GM23338 (cell line): ENCODE data around the gene VAPB. TPM values are rescaled to one million over a fixed set of nuclear protein-coding genes. Genes with fewer than 3 reads are reported as not detected.
"Not testable (repeated sequence)": the region's sequence is repeated elsewhere in the genome, so short reads cannot be mapped to it uniquely, and the experiment has no call there.

Experiments
- ATAC-seq: fragments of 200-7000 bp; cut with Tn5 transposase; 3 replicates; pipeline ENCODE4 v1.9.1; 2020
- DNase-seq: peaks from one replicate; pipeline ENCODE4 v3.0.0-alpha.2; 2015; ENCODE audit warnings: low spot score
- H2AFZ ChIP-seq: fragments of 200-600 bp; sonication (generic); 2 replicates; pipeline ENCODE4 v1.8.0; 2016; ENCODE audit warnings: antibody characterized with exemption, mild to moderate bottlenecking, moderate library complexity
- H3F3A ChIP-seq: fragments of 200-600 bp; sonication (generic); replicated peaks from 2 replicates; pipeline ENCODE4 v1.8.0; 2017; ENCODE audit warnings: antibody characterized with exemption, mixed run types, low read depth
- H3K27ac ChIP-seq: fragments of 200-600 bp; sonication (generic); 2 replicates; pipeline ENCODE4 v1.6.1; 2016; ENCODE audit warnings: low read depth
- H3K27me3 ChIP-seq: fragments of 200-600 bp; sonication (generic); 2 replicates; pipeline ENCODE4 v1.8.0; 2016; ENCODE audit warnings: mild to moderate bottlenecking, mixed run types, moderate library complexity; ENCODE audit not compliant: insufficient read depth
- H3K36me3 ChIP-seq: fragments of 200-600 bp; sonication (generic); 2 replicates; pipeline ENCODE4 v1.8.0; 2016; ENCODE audit warnings: mild to moderate bottlenecking; ENCODE audit not compliant: insufficient read depth
- H3K4me1 ChIP-seq: fragments of 200-600 bp; sonication (generic); 2 replicates; pipeline ENCODE4 v1.8.0; 2016; ENCODE audit warnings: mild to moderate bottlenecking, moderate library complexity; ENCODE audit not compliant: insufficient read depth
- H3K4me2 ChIP-seq: fragments of 200-600 bp; sonication (generic); 2 replicates; pipeline ENCODE4 v1.7.1; 2017; ENCODE audit warnings: mixed run types
- H3K4me3 ChIP-seq: fragments of 200-600 bp; sonication (generic); 2 replicates; pipeline ENCODE4 v1.6.1; 2016; ENCODE audit warnings: mixed run types
- H3K79me2 ChIP-seq: fragments of 200-600 bp; sonication (generic); replicated peaks from 2 replicates; pipeline ENCODE4 v1.8.0; 2017; ENCODE audit warnings: mild to moderate bottlenecking; ENCODE audit not compliant: insufficient read depth
- H3K9me2 ChIP-seq: fragments of 200-600 bp; sonication (generic); 2 replicates; pipeline ENCODE4 v1.8.0; 2017; ENCODE audit not compliant: insufficient read depth
- H4K20me1 ChIP-seq: fragments of 200-600 bp; sonication (generic); replicated peaks from 2 replicates; pipeline ENCODE4 v1.8.0; 2017; ENCODE audit warnings: mild to moderate bottlenecking; ENCODE audit not compliant: insufficient read depth
- H3K27ac Mint-ChIP-seq: 2 replicates; pipeline ENCODE4 v1.8.0; 2020; ENCODE audit warnings: inconsistent platforms, mild to moderate bottlenecking, moderate library complexity, mixed read lengths
- H3K27me3 Mint-ChIP-seq: 3 replicates; pipeline ENCODE4 v1.8.0; 2022; ENCODE audit warnings: low read depth, mild to moderate bottlenecking, moderate library complexity, mixed read lengths, inconsistent platforms; ENCODE audit not compliant: insufficient read depth, poor library complexity
- H3K36me3 Mint-ChIP-seq: 3 replicates; pipeline ENCODE4 v1.8.0; 2021; ENCODE audit warnings: low read depth, mild to moderate bottlenecking, inconsistent platforms, moderate library complexity, mixed read lengths
- H3K4me1 Mint-ChIP-seq: 3 replicates; pipeline ENCODE4 v1.8.0; 2020; ENCODE audit warnings: mild to moderate bottlenecking, inconsistent platforms, mixed read lengths
- H3K4me3 Mint-ChIP-seq: 3 replicates; pipeline ENCODE4 v1.8.0; 2021; ENCODE audit warnings: moderate library complexity, mild to moderate bottlenecking, inconsistent platforms, mixed read lengths
- H3K9me3 Mint-ChIP-seq: 3 replicates; pipeline ENCODE4 v1.8.0; 2020; ENCODE audit warnings: moderate library complexity, mild to moderate bottlenecking, inconsistent platforms, mixed read lengths
- CREB1 ChIP-seq: fragments of 250-450 bp; sonication (Bioruptor Pico); IDR thresholded peaks from 2 replicates; pipeline ENCODE4 v1.5.0; 2020; ENCODE audit warnings: low read depth, mild to moderate bottlenecking, moderate library complexity
- CTCF ChIP-seq, 2 experiments: fragments of 200-600 bp in 1 of 2; sonication (generic) in 1 of 2; conservative IDR thresholded peaks; 2 replicates each; pipeline versions ENCODE4 v1.5.1 to v1.6.1; 2016 to 2017; ENCODE audit warnings: antibody characterized with exemption in 2 of 2, low read depth in 2 of 2, mild to moderate bottlenecking in 2 of 2, moderate library complexity in 1 of 2
- ETS1 ChIP-seq: IDR thresholded peaks from 2 replicates; pipeline ENCODE4 v1.6.1; 2016; ENCODE audit warnings: antibody characterized with exemption
- EZH2 ChIP-seq: fragments of 200-600 bp; sonication (generic); IDR thresholded peaks from one replicate; pipeline ENCODE4 v1.8.0; 2017; ENCODE audit warnings: antibody characterized with exemption, mild to moderate bottlenecking, low read depth; ENCODE audit not compliant: unreplicated experiment
- EZH2phosphoT487 ChIP-seq: fragments of 200-600 bp; sonication (generic); IDR thresholded peaks from one replicate; pipeline ENCODE4 v1.8.1; 2018; ENCODE audit warnings: antibody characterized with exemption; ENCODE audit not compliant: unreplicated experiment
- JUNB ChIP-seq: IDR thresholded peaks from one replicate; pipeline ENCODE4 v1.6.1; 2016; ENCODE audit warnings: antibody characterized with exemption; ENCODE audit not compliant: unreplicated experiment
- NANOG ChIP-seq: IDR thresholded peaks from 2 replicates; pipeline ENCODE4 v1.6.1; 2016; ENCODE audit warnings: antibody characterized with exemption, borderline replicate concordance
- POLR2AphosphoS5 ChIP-seq: IDR thresholded peaks from 2 replicates; pipeline ENCODE4 v1.6.1; 2016; ENCODE audit warnings: antibody characterized with exemption, low read depth
- STAT1 ChIP-seq: IDR thresholded peaks from one replicate; pipeline ENCODE4 v1.6.1; 2016; ENCODE audit warnings: antibody characterized with exemption; ENCODE audit not compliant: unreplicated experiment
- ZNF114 ChIP-seq: fragments of 250-450 bp; sonication (Bioruptor Pico); IDR thresholded peaks from 2 replicates; pipeline ENCODE4 v1.5.0; 2020; ENCODE audit warnings: mild to moderate bottlenecking, moderate library complexity
- polyA plus RNA-seq: library from polyadenylated mRNA; unstranded; fragments of >200 nt; fragmentation: Nextera tagmentation; extraction: Ambion mirVana; gene quantifications from 2 replicates; pipeline ENCODE4 v1.2.1, GENCODE V29; 2016
- total RNA-seq: library from RNA; depleted of rRNA; stranded (reverse); fragments of >200 nt; shearing (Covaris generic); gene quantifications from 2 replicates; pipeline ENCODE4 v1.2.3, GENCODE V29; 2014

Gene VAPB
- total and polyA plus RNA-seq, 2 experiments from 2014 or later = 18.8 to 22.9 TPM

GRCh38 chr20:58421497-58421850 is 32.4 kb downstream of the VAPB start:
- no peak overlapping the region for H3K27ac ChIP-seq
- peaks cover 52% of the 10 kb centered on the region for H3K4me1 ChIP-seq
- Mint-ChIP-seq H3K9me3 (peaks cover 6% of the 10 kb centered on the region; the same call in 2 of the 3 replicates), H3K4me3 (no peak overlapping the region), H3K36me3 (peaks cover 31% of the 10 kb centered on the region), H3K4me1 (peaks cover 53% of the 10 kb centered on the region), H3K27ac (0 out of 2 replicates have a peak overlapping the region, but pooled peaks have one; percentile 9), H3K27me3 (peaks cover 3% of the 10 kb centered on the region)
- no peak overlapping the region for H2AFZ ChIP-seq
- DNase-seq (no peak), ATAC-seq (no peak)
- H4K20me1 ChIP-seq = no peaks in the 10 kb centered on the region
- H3K27me3 ChIP-seq = no peaks in the 10 kb centered on the region
- H3K4me2 ChIP-seq = no peak overlapping the region
- no peaks in the 10 kb centered on the region for H3K9me2 ChIP-seq
- no peak for TF ChIP-seq CTCF (conservative IDR thresholded peaks at IDR 0.05; ENCODE audit: low read depth in 2 of 2)
- peaks cover 68% of the 10 kb centered on the region for H3K79me2 ChIP-seq
- no peak overlapping the region for H3K4me3 ChIP-seq
- H3F3A ChIP-seq = peaks cover 10% of the 10 kb centered on the region
- H3K36me3 ChIP-seq = peaks cover 3% of the 10 kb centered on the region; the same call in 1 of the 2 replicates

- Mint-ChIP-seq H3K27me3 (peaks cover 3% of the 10 kb centered on the region), H3K9me3 (peaks cover 6% of the 10 kb centered on the region; the same call in 2 of the 3 replicates), H3K4me3 (no peak overlapping the region), H3K36me3 (peaks cover 29% of the 10 kb centered on the region; the same call in 2 of the 3 replicates), H3K4me1 (peaks cover 29% of the 10 kb centered on the region), H3K27ac (peak overlapping the region; percentile 68; the same call in 1 of the 2 replicates)
- peak; percentile 30 for DNase-seq
- Histone ChIP-seq H3K4me3 (no peak overlapping the region), H2AFZ (no peak overlapping the region), H3K9me2 (no peaks in the 10 kb centered on the region), H4K20me1 (no peaks in the 10 kb centered on the region), H3K4me1 (peaks cover 29% of the 10 kb centered on the region), H3K27ac (peak overlapping the region; percentile 58; the same call in 1 of the 2 replicates), H3K79me2 (peaks cover 72% of the 10 kb centered on the region), H3K4me2 (no peak overlapping the region), H3K27me3 (no peaks in the 10 kb centered on the region), H3F3A (peaks cover 28% of the 10 kb centered on the region), H3K36me3 (peaks cover 3% of the 10 kb centered on the region; the same call in 1 of the 2 replicates)
- ATAC-seq = peak; percentile 87
- TF ChIP-seq JUNB = no peak
- no peak for TF ChIP-seq NANOG
- no peak for TF ChIP-seq ZNF114 (CRISPR knock-in tag)
- TF ChIP-seq CTCF (conservative IDR thresholded peaks at IDR 0.05; ENCODE audit: low read depth in 2 of 2) = no peak
- no peak for TF ChIP-seq STAT1
- no peak for TF ChIP-seq ETS1
- no peak for TF ChIP-seq EZH2
- TF ChIP-seq CREB1 (CRISPR knock-in tag) = no peak
- no peak for TF ChIP-seq POLR2AphosphoS5
- TF ChIP-seq EZH2phosphoT487 = no peak
These were observed 35.4 kb downstream of the VAPB start for GRCh38 chr20:58424218-58424969.

- not testable (repeated sequence) for H3K4me3 Mint-ChIP-seq, ATAC-seq, H3K27me3 ChIP-seq, H3K4me3 ChIP-seq, H3K9me2 ChIP-seq, H3K9me3 Mint-ChIP-seq, H3K27ac Mint-ChIP-seq, H4K20me1 ChIP-seq, H3K4me2 ChIP-seq, H3K27me3 Mint-ChIP-seq, H2AFZ ChIP-seq, H3K36me3 ChIP-seq, DNase-seq
- H3K4me1 ChIP-seq = peaks cover 20% of the 10 kb centered on the region
- H3F3A ChIP-seq = peaks cover 28% of the 10 kb centered on the region
- Mint-ChIP-seq H3K4me1 (peaks cover 18% of the 10 kb centered on the region), H3K36me3 (peaks cover 31% of the 10 kb centered on the region; the same call in 2 of the 3 replicates)
- H3K27ac ChIP-seq = peak overlapping the region; percentile 87
- peaks cover 84% of the 10 kb centered on the region for H3K79me2 ChIP-seq
These were observed 38.5 kb downstream of the VAPB start for GRCh38 chr20:58427571-58427970.
